HepG2 (cell line): ENCODE data around the gene SMURF1. TPM values are rescaled to one million over a fixed set of nuclear protein-coding genes. Genes with fewer than 3 reads are reported as not detected.

Experiments used
- EED ChIP-seq: sonication (generic); formaldehyde crosslinking; IDR thresholded peaks from 2 replicates; pipeline ENCODE4 v1.5.0; 2020; ENCODE audit warnings: mild to moderate bottlenecking, missing genetic modification reagents
- IRX3 ChIP-seq: sonication (generic); formaldehyde crosslinking; IDR thresholded peaks from 2 replicates; pipeline ENCODE4 v1.8.1; 2023; ENCODE audit warnings: mild to moderate bottlenecking, low read depth, missing genetic modification reagents, borderline replicate concordance
- RARA ChIP-seq: IDR thresholded peaks from 2 replicates; pipeline ENCODE4 v1.6.1; 2016; ENCODE audit warnings: missing genetic modification reagents, missing compliant biosample characterization
- SMAD3 ChIP-seq: sonication (generic); formaldehyde crosslinking; IDR thresholded peaks from 2 replicates; pipeline ENCODE4 v1.4.0; 2020; ENCODE audit warnings: missing genetic modification reagents
- ZNF781 ChIP-seq: sonication (generic); formaldehyde crosslinking; IDR thresholded peaks from 2 replicates; pipeline ENCODE4 v1.5.1; 2020; ENCODE audit warnings: borderline replicate concordance, mild to moderate bottlenecking, missing genetic modification reagents; ENCODE audit errors: not compliant biosample characterization
- polyA plus RNA-seq, 8 experiments: library from polyadenylated mRNA; depleted of rRNA in 3 of 8; stranded (reverse) in 7 of 8; unstranded in 1 of 8; fragments of >200 nt; fragmentation: Illumina TruSeq in 4 of 8; extraction: Trizol in 4 of 8; gene quantifications; 2 replicates each; pipeline versions ENCODE4 v1.2.1 to v1.2.3, GENCODE V29; 2011 to 2016; ENCODE audit warnings: low read depth in 4 of 8, missing spikeins in 1 of 8, mixed read lengths in 1 of 8; ENCODE audit not compliant: insufficient read depth in 1 of 8
- total RNA-seq, 5 experiments: library from RNA; depleted of rRNA; stranded (reverse); fragments of >200 nt; fragmentation: Illumina TruSeq; extraction: Trizol; gene quantifications; 2 replicates each; pipeline ENCODE4 v1.2.3, GENCODE V29; 2016; ENCODE audit warnings: low read depth in 1 of 5
- TF ChIP-seq, protein P1 (sequence below), 2 experiments: fragments of 450-650 bp in 1 of 2; sonication (generic) in 1 of 2; formaldehyde crosslinking in 1 of 2; IDR thresholded peaks; 2 replicates each; pipeline versions ENCODE4 v1.6.1 to v1.8.0; 2016 to 2022; ENCODE audit warnings: antibody characterized with exemption in 1 of 2, mild to moderate bottlenecking in 1 of 2, missing genetic modification reagents in 1 of 2

SMURF1 gene
- total and polyA plus RNA-seq, 2 of the 13 experiments (the other 11 are each of a cell fraction or from before 2014, with no cell fraction given): 8.3 to 11.1 TPM

GRCh38 chr7:99143853-99144672 lies at the start of gene SMURF1 (continued):
- TF ChIP-seq, protein P1, sequence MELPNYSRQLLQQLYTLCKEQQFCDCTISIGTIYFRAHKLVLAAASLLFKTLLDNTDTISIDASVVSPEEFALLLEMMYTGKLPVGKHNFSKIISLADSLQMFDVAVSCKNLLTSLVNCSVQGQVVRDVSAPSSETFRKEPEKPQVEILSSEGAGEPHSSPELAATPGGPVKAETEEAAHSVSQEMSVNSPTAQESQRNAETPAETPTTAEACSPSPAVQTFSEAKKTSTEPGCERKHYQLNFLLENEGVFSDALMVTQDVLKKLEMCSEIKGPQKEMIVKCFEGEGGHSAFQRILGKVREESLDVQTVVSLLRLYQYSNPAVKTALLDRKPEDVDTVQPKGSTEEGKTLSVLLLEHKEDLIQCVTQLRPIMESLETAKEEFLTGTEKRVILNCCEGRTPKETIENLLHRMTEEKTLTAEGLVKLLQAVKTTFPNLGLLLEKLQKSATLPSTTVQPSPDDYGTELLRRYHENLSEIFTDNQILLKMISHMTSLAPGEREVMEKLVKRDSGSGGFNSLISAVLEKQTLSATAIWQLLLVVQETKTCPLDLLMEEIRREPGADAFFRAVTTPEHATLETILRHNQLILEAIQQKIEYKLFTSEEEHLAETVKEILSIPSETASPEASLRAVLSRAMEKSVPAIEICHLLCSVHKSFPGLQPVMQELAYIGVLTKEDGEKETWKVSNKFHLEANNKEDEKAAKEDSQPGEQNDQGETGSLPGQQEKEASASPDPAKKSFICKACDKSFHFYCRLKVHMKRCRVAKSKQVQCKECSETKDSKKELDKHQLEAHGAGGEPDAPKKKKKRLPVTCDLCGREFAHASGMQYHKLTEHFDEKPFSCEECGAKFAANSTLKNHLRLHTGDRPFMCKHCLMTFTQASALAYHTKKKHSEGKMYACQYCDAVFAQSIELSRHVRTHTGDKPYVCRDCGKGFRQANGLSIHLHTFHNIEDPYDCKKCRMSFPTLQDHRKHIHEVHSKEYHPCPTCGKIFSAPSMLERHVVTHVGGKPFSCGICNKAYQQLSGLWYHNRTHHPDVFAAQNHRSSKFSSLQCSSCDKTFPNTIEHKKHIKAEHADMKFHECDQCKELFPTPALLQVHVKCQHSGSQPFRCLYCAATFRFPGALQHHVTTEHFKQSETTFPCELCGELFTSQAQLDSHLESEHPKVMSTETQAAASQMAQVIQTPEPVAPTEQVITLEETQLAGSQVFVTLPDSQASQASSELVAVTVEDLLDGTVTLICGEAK (IDR thresholded peaks at IDR 0.05): no peak
- TF ChIP-seq, protein P1 (CRISPR knock-in tag; IDR thresholded peaks at IDR 0.05): 0 out of 2 replicates have a peak, but pooled peaks have one; percentile 22
- TF ChIP-seq IRX3: 0 out of 2 replicates have a peak, but pooled peaks have one; percentile 61
- no peak; the same call in 1 of the 2 replicates for TF ChIP-seq SMAD3 (CRISPR knock-in tag)
- no peak for TF ChIP-seq EED (CRISPR knock-in tag)
- TF ChIP-seq RARA (CRISPR knock-in tag): 0 out of 2 replicates have a peak, but pooled peaks have one; percentile 17
- TF ChIP-seq ZNF781 (CRISPR knock-in tag): no peak
